HG03575 (cell line): ENCODE measurements around the gene SH2B2.
"Not testable (repeated sequence)": the region's sequence is repeated elsewhere in the genome, so short reads cannot be mapped to it uniquely, and the experiment has no call there.

Source experiments
- ATAC-seq: cut with Tn5 transposase; IDR thresholded peaks from one replicate; pipeline ENCODE4 v1.9.1; 2021; ENCODE audit not compliant: unreplicated experiment, insufficient number of reproducible peaks, low FRiP score; ENCODE audit errors: extremely low read depth

The SH2B2 gene

GRCh38 chr7:102322202-102322715 lies 35.6 kb downstream of the SH2B2 start:
- ATAC-seq, result no peak

- no peak for ATAC-seq
These were observed 37.2 kb downstream of the SH2B2 start for GRCh38 chr7:102323914-102324195.

GRCh38 chr7:102325106-102325505 lies 38.4 kb downstream of the SH2B2 start:
- ATAC-seq, result not testable (repeated sequence)

GRCh38 chr7:102326157-102326889 lies 39.7 kb downstream of the SH2B2 start:
- no peak for ATAC-seq

GRCh38 chr7:102327183-102327582 lies 40.5 kb downstream of the SH2B2 start:
- ATAC-seq, result not testable (repeated sequence)

- ATAC-seq, result not testable (repeated sequence)
These were observed 42.2 kb downstream of the SH2B2 start for GRCh38 chr7:102328863-102329262.

- not testable (repeated sequence) for ATAC-seq
These were observed 42.7 kb downstream of the SH2B2 start for GRCh38 chr7:102329366-102329765.

GRCh38 chr7:102330666-102331460 lies 44.2 kb downstream of the SH2B2 start:
- not testable (repeated sequence) for ATAC-seq

- not testable (repeated sequence) for ATAC-seq
These were observed 48.9 kb downstream of the SH2B2 start for GRCh38 chr7:102335574-102335973.

GRCh38 chr7:102337002-102337401 lies 50.3 kb downstream of the SH2B2 start:
- not testable (repeated sequence) for ATAC-seq

GRCh38 chr7:102337420-102337819 lies 50.8 kb downstream of the SH2B2 start:
- ATAC-seq, result not testable (repeated sequence)

- not testable (repeated sequence) for ATAC-seq
These were observed 54.1 kb downstream of the SH2B2 start for GRCh38 chr7:102340599-102341368.

GRCh38 chr7:102346983-102347382 lies 60.3 kb downstream of the SH2B2 start:
- ATAC-seq, result not testable (repeated sequence)

GRCh38 chr7:102356344-102356743 lies 69.7 kb downstream of the SH2B2 start, which contains the start of gene SPDYE6:
SPDYE6 (minus strand) TSS chr7:102356444; CDS start chr7:102356023, 421 bp downstream.
- ATAC-seq, result not testable (repeated sequence)

- ATAC-seq, result peak; percentile 97
These were observed 77.1 kb downstream of the SH2B2 start for GRCh38 chr7:102363549-102364393.

- not testable (repeated sequence) for ATAC-seq
These were observed 77.8 kb downstream of the SH2B2 start for GRCh38 chr7:102364394-102364886.

- not testable (repeated sequence) for ATAC-seq
These were observed 78.7 kb downstream of the SH2B2 start for GRCh38 chr7:102365390-102365789.

- not testable (repeated sequence) for ATAC-seq
These were observed 83.4 kb downstream of the SH2B2 start for GRCh38 chr7:102370038-102370437.
